Neural progenitor cell (in vitro differentiated cells): ENCODE measurements around the gene PCSK1. TPM values are rescaled to one million over a fixed set of nuclear protein-coding genes. Genes with fewer than 3 reads are reported as not detected.

Experiments used
- DNase-seq: peaks from one replicate; pipeline ENCODE4 v3.0.0-alpha.2; 2016; ENCODE audit warnings: low spot score
- H2AFZ ChIP-seq: fragments of 200-600 bp; sonication (generic); replicated peaks from 2 replicates; pipeline ENCODE4 v1.6.1; 2016; ENCODE audit warnings: antibody characterized with exemption
- H3F3A ChIP-seq: fragments of 200-600 bp; sonication (generic); 2 replicates; pipeline ENCODE4 v1.6.1; 2016; ENCODE audit warnings: antibody characterized with exemption, low read depth
- H3K27ac ChIP-seq: fragments of 200-600 bp; sonication (generic); 2 replicates; pipeline ENCODE4 v1.5.1; 2016; ENCODE audit warnings: mild to moderate bottlenecking
- H3K27me3 ChIP-seq: fragments of 200-600 bp; sonication (generic); 2 replicates; pipeline ENCODE4 v1.6.1; 2016; ENCODE audit warnings: mild to moderate bottlenecking, moderate library complexity
- H3K36me3 ChIP-seq: fragments of 200-600 bp; sonication (generic); 2 replicates; pipeline ENCODE4 v1.5.1; 2016
- H3K4me1 ChIP-seq: fragments of 200-600 bp; sonication (generic); 2 replicates; pipeline ENCODE4 v1.6.1; 2016; ENCODE audit warnings: mixed run types
- H3K4me2 ChIP-seq: fragments of 200-600 bp; sonication (generic); 2 replicates; pipeline ENCODE4 v1.6.1; 2016
- H3K4me3 ChIP-seq: fragments of 200-600 bp; sonication (generic); 2 replicates; pipeline ENCODE4 v1.5.1; 2016
- H3K79me2 ChIP-seq: fragments of 200-600 bp; sonication (generic); 2 replicates; pipeline ENCODE4 v1.6.1; 2016; ENCODE audit warnings: low read depth
- H3K9ac ChIP-seq: fragments of 200-600 bp; sonication (generic); 2 replicates; pipeline ENCODE4 v1.6.1; 2016
- H3K9me3 ChIP-seq: fragments of 200-600 bp; sonication (generic); 2 replicates; pipeline ENCODE4 v1.5.1; 2016; ENCODE audit warnings: low read depth
- H4K20me1 ChIP-seq: fragments of 200-600 bp; sonication (generic); 2 replicates; pipeline ENCODE4 v1.6.1; 2016; ENCODE audit warnings: low read depth
- H3K27ac Mint-ChIP-seq: 3 replicates; pipeline ENCODE4 v1.8.0; 2021; ENCODE audit warnings: mixed read lengths
- H3K27me3 Mint-ChIP-seq: 2 replicates; pipeline ENCODE4 v1.8.0; 2022; ENCODE audit warnings: low read depth, mild to moderate bottlenecking, inconsistent platforms, moderate library complexity, mixed read lengths; ENCODE audit not compliant: insufficient read depth
- H3K36me3 Mint-ChIP-seq: 3 replicates; pipeline ENCODE4 v1.8.0; 2021; ENCODE audit warnings: mixed read lengths
- H3K4me1 Mint-ChIP-seq: 3 replicates; pipeline ENCODE4 v1.8.0; 2021; ENCODE audit warnings: mixed read lengths
- H3K4me3 Mint-ChIP-seq: 3 replicates; pipeline ENCODE4 v1.8.0; 2021; ENCODE audit warnings: mild to moderate bottlenecking, moderate library complexity, mixed read lengths
- H3K9me3 Mint-ChIP-seq: 3 replicates; pipeline ENCODE4 v1.8.0; 2020; ENCODE audit warnings: mixed read lengths
- CTCF ChIP-seq: fragments of 200-600 bp; sonication (generic); IDR thresholded peaks from 2 replicates; pipeline ENCODE4 v1.5.1; 2017; ENCODE audit warnings: antibody characterized with exemption, mild to moderate bottlenecking
- EZH2 ChIP-seq: fragments of 200-600 bp; sonication (generic); IDR thresholded peaks from 2 replicates; pipeline ENCODE4 v1.6.1; 2017; ENCODE audit warnings: antibody characterized with exemption, mild to moderate bottlenecking, moderate library complexity
- EZH2phosphoT487 ChIP-seq: fragments of 200-600 bp; sonication (generic); IDR thresholded peaks from 2 replicates; pipeline ENCODE4 v1.6.1; 2017; ENCODE audit warnings: antibody characterized with exemption
- total RNA-seq: library from RNA; depleted of rRNA; stranded (reverse); fragments of >200 nt; gene quantifications from 2 replicates; pipeline ENCODE4 v1.2.3, GENCODE V29; 2015; ENCODE audit warnings: low replicate concordance

PCSK1 gene
- total RNA-seq, 1 donor from 2014 or later = 3.9 TPM

- Histone ChIP-seq H3K4me1 (peaks cover 16% of the 10 kb centered on the region), H3K9ac (no peak overlapping the region), H3K4me2 (peak overlapping the region; percentile 99), H3K36me3 (no peaks in the 10 kb centered on the region), H4K20me1 (peaks cover 30% of the 10 kb centered on the region), H3K27ac (no peak overlapping the region), H3K9me3 (no peaks in the 10 kb centered on the region), H3K27me3 (peaks cover 72% of the 10 kb centered on the region), H3F3A (peaks cover 15% of the 10 kb centered on the region), H3K4me3 (peak overlapping the region; percentile 75), H2AFZ (peak overlapping the region; percentile 93), H3K79me2 (no peaks in the 10 kb centered on the region)
- peak; percentile 57 for DNase-seq
- H3K36me3 Mint-ChIP-seq = no peaks in the 10 kb centered on the region
- H3K27ac Mint-ChIP-seq = peak overlapping the region; percentile 28
- peaks cover 17% of the 10 kb centered on the region for H3K27me3 Mint-ChIP-seq
- peaks cover 37% of the 10 kb centered on the region for H3K4me1 Mint-ChIP-seq
- peak; percentile 60 for TF ChIP-seq EZH2
- TF ChIP-seq EZH2phosphoT487 = no peak
- peak overlapping the region; percentile 91 for H3K4me3 Mint-ChIP-seq
- H3K9me3 Mint-ChIP-seq = no peaks in the 10 kb centered on the region
Observed at GRCh38 chr5:96431376-96432187, 1.5 kb downstream of the PCSK1 start.

DNA sequence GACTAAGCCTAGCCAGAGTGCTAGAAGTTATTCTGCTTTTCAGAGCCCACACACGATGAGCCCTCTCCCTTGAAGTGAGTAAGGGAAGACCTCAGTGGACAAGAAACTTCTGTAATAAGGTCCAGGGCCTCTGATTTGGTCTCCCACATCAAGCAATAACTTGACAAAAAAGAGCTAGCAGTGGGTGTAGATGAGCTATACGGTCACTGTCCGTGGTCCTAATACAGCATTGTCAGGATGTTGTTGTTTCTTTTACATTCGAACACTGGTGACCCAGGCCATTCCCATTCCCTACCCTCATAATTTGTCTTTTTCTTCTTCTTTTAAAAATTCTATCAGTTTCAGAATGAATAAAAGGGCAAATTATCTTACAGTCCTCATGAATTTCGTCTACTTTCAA is 5.2 kb downstream of the PCSK1 start:
- H3K4me1 Mint-ChIP-seq = peaks cover 19% of the 10 kb centered on the region
- TF ChIP-seq EZH2 (no peak), CTCF (no peak), EZH2phosphoT487 (no peak)
- H3K36me3 Mint-ChIP-seq = no peaks in the 10 kb centered on the region
- no peaks in the 10 kb centered on the region for H3K4me1 ChIP-seq
- peaks cover 3% of the 10 kb centered on the region for H3F3A ChIP-seq
- no peak overlapping the region for H3K4me2 ChIP-seq
- peak; percentile 53 for DNase-seq
- no peak overlapping the region for H3K27ac Mint-ChIP-seq
- no peak overlapping the region for H3K4me3 Mint-ChIP-seq
- no peaks in the 10 kb centered on the region for H3K79me2 ChIP-seq
- H3K9me3 ChIP-seq = no peaks in the 10 kb centered on the region
- H3K27me3 Mint-ChIP-seq = peaks cover 10% of the 10 kb centered on the region
- H2AFZ ChIP-seq = no peak overlapping the region
- H4K20me1 ChIP-seq = peaks cover 9% of the 10 kb centered on the region
- H3K36me3 ChIP-seq = no peaks in the 10 kb centered on the region
- no peak overlapping the region for H3K27ac ChIP-seq
- peaks cover 35% of the 10 kb centered on the region for H3K27me3 ChIP-seq
- H3K9ac ChIP-seq = no peak overlapping the region
- no peak overlapping the region for H3K4me3 ChIP-seq
- H3K9me3 Mint-ChIP-seq = no peaks in the 10 kb centered on the region

GRCh38 chr5:96426831-96427230 is 6.2 kb downstream of the PCSK1 start:
- TF ChIP-seq EZH2phosphoT487 = no peak
- Mint-ChIP-seq H3K36me3 (no peaks in the 10 kb centered on the region), H3K4me1 (peaks cover 12% of the 10 kb centered on the region), H3K27ac (no peak overlapping the region), H3K4me3 (no peak overlapping the region), H3K9me3 (no peaks in the 10 kb centered on the region), H3K27me3 (peaks cover 8% of the 10 kb centered on the region)
- no peaks in the 10 kb centered on the region for H3K79me2 ChIP-seq
- no peak overlapping the region for H3K9ac ChIP-seq
- no peak overlapping the region for H3K4me2 ChIP-seq
- no peaks in the 10 kb centered on the region for H3K4me1 ChIP-seq
- no peaks in the 10 kb centered on the region for H3F3A ChIP-seq
- H3K36me3 ChIP-seq = no peaks in the 10 kb centered on the region
- H3K27ac ChIP-seq = no peak overlapping the region
- no peak overlapping the region for H3K4me3 ChIP-seq
- no peak for DNase-seq
- H3K27me3 ChIP-seq = peaks cover 25% of the 10 kb centered on the region
- H3K9me3 ChIP-seq = no peaks in the 10 kb centered on the region
- H4K20me1 ChIP-seq = peaks cover 8% of the 10 kb centered on the region
- H2AFZ ChIP-seq = no peak overlapping the region

DNA sequence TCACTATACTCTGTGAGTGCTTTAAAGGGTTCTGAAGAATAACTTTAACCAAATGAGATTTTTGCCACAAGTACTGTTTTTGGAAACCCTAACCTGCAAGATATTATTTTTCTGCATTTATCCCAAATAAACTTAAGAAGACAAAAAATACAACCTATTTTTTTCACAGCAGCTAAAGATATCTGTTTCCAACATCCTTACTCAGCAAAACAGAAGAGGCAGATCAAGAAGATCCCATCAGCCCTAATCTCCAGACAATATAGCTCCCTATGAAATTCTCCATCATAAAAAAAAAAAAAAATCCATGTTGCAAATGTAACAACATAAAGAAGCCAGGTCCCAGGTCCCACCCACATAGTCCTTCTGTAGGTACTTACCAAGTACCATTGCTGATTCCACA is 7.6 kb downstream of the PCSK1 start:
- H3K4me3 Mint-ChIP-seq = no peak overlapping the region
- TF ChIP-seq EZH2phosphoT487 (no peak), EZH2 (no peak), CTCF (no peak)
- H3K36me3 Mint-ChIP-seq = no peaks in the 10 kb centered on the region
- H2AFZ ChIP-seq = no peak overlapping the region
- H3K27me3 Mint-ChIP-seq = peaks cover 3% of the 10 kb centered on the region
- H3K27me3 ChIP-seq = peaks cover 11% of the 10 kb centered on the region
- H3K4me1 Mint-ChIP-seq = no peaks in the 10 kb centered on the region
- peaks cover 8% of the 10 kb centered on the region for H4K20me1 ChIP-seq
- no peaks in the 10 kb centered on the region for H3K9me3 Mint-ChIP-seq
- H3F3A ChIP-seq = no peaks in the 10 kb centered on the region
- no peaks in the 10 kb centered on the region for H3K4me1 ChIP-seq
- H3K36me3 ChIP-seq = no peaks in the 10 kb centered on the region
- H3K4me3 ChIP-seq = no peak overlapping the region
- H3K27ac Mint-ChIP-seq = no peak overlapping the region
- H3K79me2 ChIP-seq = no peaks in the 10 kb centered on the region
- no peak overlapping the region for H3K4me2 ChIP-seq
- DNase-seq = no peak
- H3K9me3 ChIP-seq = no peaks in the 10 kb centered on the region
- H3K27ac ChIP-seq = no peak overlapping the region
- H3K9ac ChIP-seq = no peak overlapping the region
